NCI-H345 treated with DMSO at 0.1 percent for 48 hours (cell line): Measurements from ENCODE around the gene PDSS1.
A peak's percentile ranks its signal among the peaks of the same experiment; 100 is the strongest.
"Not testable (repeated sequence)": the region's sequence is repeated elsewhere in the genome, so short reads cannot be mapped to it uniquely, and the experiment has no call there.

Experiments used
- DNase-seq: peaks from one replicate; lab custom pipeline; 2025; ENCODE audit not compliant: unreplicated experiment; lab: John Stamatoyannopoulos, UW

Gene PDSS1

GRCh38 chr10:26738301-26738911 is 40.9 kb downstream of the PDSS1 start:
- no peak for DNase-seq

- peak; percentile 3 for DNase-seq
Observed at GRCh38 chr10:26739071-26739631, 41.6 kb downstream of the PDSS1 start.

- DNase-seq, result no peak
Observed at GRCh38 chr10:26741368-26741767, 43.9 kb downstream of the PDSS1 start.

GRCh38 chr10:26743091-26743490 is 45.6 kb downstream of the PDSS1 start:
- DNase-seq, result no peak

- no peak for DNase-seq
Observed at GRCh38 chr10:26743841-26744240, 46.3 kb downstream of the PDSS1 start.

- no peak for DNase-seq
Observed at GRCh38 chr10:26746061-26746460, 48.6 kb downstream of the PDSS1 start.

- DNase-seq, result no peak
Observed at GRCh38 chr10:26755443-26755903, 58.0 kb downstream of the PDSS1 start.

GRCh38 chr10:26759008-26759407 is 61.5 kb downstream of the PDSS1 start:
- no peak for DNase-seq

- no peak for DNase-seq
Observed at GRCh38 chr10:26765549-26765948, 68.0 kb downstream of the PDSS1 start.

- DNase-seq, result no peak
Observed at GRCh38 chr10:26770069-26770468, 72.6 kb downstream of the PDSS1 start.

- no peak for DNase-seq
Observed at GRCh38 chr10:26773633-26774032, 76.1 kb downstream of the PDSS1 start.

GRCh38 chr10:26776258-26776657 is 78.8 kb downstream of the PDSS1 start:
- DNase-seq, result no peak

- DNase-seq, result no peak
Observed at GRCh38 chr10:26777686-26778085, 80.2 kb downstream of the PDSS1 start.

GRCh38 chr10:26779176-26779860 is 81.8 kb downstream of the PDSS1 start:
- no peak for DNase-seq

GRCh38 chr10:26780106-26780792 is 82.7 kb downstream of the PDSS1 start:
- DNase-seq, result no peak

- no peak for DNase-seq
Observed at GRCh38 chr10:26780793-26781601, 83.5 kb downstream of the PDSS1 start.

- no peak for DNase-seq
Observed at GRCh38 chr10:26781797-26782196, 84.3 kb downstream of the PDSS1 start.

- no peak for DNase-seq
Observed at GRCh38 chr10:26787362-26787761, 89.9 kb downstream of the PDSS1 start.

- DNase-seq, result not testable (repeated sequence)
Observed at GRCh38 chr10:26789779-26790178, 92.3 kb downstream of the PDSS1 start.

GRCh38 chr10:26790221-26790995 is 92.9 kb downstream of the PDSS1 start:
- DNase-seq, result no peak
